Lower lobe of right lung (tissue), 2 donors: Measurements from ENCODE around the gene PDZD4. TPM values are rescaled to one million over a fixed set of nuclear protein-coding genes. Genes with fewer than 3 reads are reported as not detected.

Source experiments
- ATAC-seq, 2 donors: fragments of 200-7000 bp; cut with Tn5 transposase; one replicate each; pipeline ENCODE4 v1.9.1; 2020 to 2022; ENCODE audit warnings: mild to moderate bottlenecking in 2 of 2, moderate library complexity in 2 of 2
- DNase-seq: peaks from one replicate; pipeline ENCODE4 v3.0.0-alpha.2; 2020
- H3K27ac ChIP-seq: fragments of 200-600 bp; one replicate; pipeline ENCODE4 v1.8.0; 2022
- H3K27me3 ChIP-seq: fragments of 200-600 bp; one replicate; pipeline ENCODE4 v1.8.0; 2022; ENCODE audit warnings: low read depth
- H3K36me3 ChIP-seq: fragments of 200-600 bp; one replicate; pipeline ENCODE4 v1.8.0; 2022; ENCODE audit warnings: mild to moderate bottlenecking
- H3K4me1 ChIP-seq: fragments of 200-600 bp; one replicate; pipeline ENCODE4 v1.8.0; 2022
- H3K4me3 ChIP-seq: fragments of 200-600 bp; one replicate; pipeline ENCODE4 v1.8.0; 2022; ENCODE audit warnings: mild to moderate bottlenecking
- H3K9me3 ChIP-seq: fragments of 200-600 bp; one replicate; pipeline ENCODE4 v1.8.0; 2022
- intact Hi-C: fragments of 100-400 bp; cut with DNase I; formaldehyde crosslinking; loops from one replicate; pipeline ENCODE4 v1.11.0; 2022
- total RNA-seq: library from RNA; stranded (reverse); fragmentation: NEBNext Ultra II Directional; extraction: Animal tissue kit (Norgen Biotek cat#: 25700); gene quantifications from one replicate; pipeline ENCODE4 v1.2.1, GENCODE V29; 2021
- TF ChIP-seq, protein P1 (sequence below): fragments of 200-600 bp; IDR thresholded peaks from one replicate; pipeline ENCODE4 v1.8.0; 2022; ENCODE audit warnings: antibody characterized with exemption, mild to moderate bottlenecking
- donor health status: DM: no; HTN: yes; CAD: no; lungs with severe emphysema.

Gene PDZD4
- total RNA-seq, 1 donor from 2014 or later: 8.5 TPM

DNA sequence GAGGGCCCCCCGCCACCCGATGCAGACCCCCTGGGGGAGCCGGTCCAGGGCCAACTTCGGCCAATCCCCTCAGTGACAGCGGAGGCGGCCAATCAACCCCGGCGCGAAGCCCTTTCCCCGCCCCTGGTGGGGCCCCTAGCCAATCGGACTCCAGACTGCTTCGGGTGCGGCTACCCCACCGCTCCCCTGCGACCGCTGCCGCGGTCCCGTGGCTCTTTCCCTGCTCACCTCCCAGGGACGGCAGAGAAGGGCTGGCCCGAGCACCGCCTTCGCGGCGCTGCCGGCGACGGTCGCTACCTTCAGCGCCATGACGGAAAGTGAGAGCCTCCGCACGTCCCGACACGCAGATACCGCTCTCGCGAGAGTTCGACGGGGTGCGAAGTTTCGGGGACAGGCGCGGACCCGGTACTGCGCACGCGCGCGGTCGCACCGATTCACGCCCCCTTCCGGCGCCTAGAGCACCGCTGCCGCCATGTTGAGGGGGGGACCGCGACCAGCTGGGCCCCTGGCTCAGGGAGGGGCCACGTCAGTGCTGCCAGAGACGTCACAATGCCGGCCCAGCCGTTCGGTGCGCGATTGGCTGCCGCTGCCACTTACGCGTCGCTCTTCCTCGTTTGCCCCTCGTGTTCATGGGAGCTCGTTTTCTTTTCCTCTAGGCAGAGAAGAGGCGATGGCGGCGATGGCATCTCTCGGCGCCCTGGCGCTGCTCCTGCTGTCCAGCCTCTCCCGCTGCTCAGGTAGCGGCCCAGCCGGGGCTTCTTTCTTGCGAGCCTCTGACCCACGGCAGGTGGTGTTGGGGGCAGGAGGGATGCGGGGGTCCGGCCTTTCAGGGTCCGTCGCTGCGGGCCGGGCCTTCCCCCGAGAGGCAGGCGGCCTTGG is 36.1 kb downstream of the PDZD4 start, which contains the start of the genes IDH3G and SSR4:
Gene IDH3G, minus strand, starts transcription at position 358 of the 879 bp plus-strand sequence. Its CDS starts 49 bp downstream, at position 309.
Gene SSR4, plus strand, starts transcription at position 651 of the 879 bp plus-strand sequence. Its CDS starts 20 bp downstream, at position 671.
- Histone ChIP-seq H3K4me1 (peaks cover 15% of the 10 kb centered on the region), H3K36me3 (peaks cover 26% of the 10 kb centered on the region), H3K27me3 (no peaks in the 10 kb centered on the region), H3K4me3 (peak within 1 kb of the TSS; percentile 75), H3K9me3 (no peaks in the 10 kb centered on the region), H3K27ac (peak within 1 kb of the TSS; percentile 94)
- intact Hi-C loops: no loop called here
- TF ChIP-seq, protein P1, sequence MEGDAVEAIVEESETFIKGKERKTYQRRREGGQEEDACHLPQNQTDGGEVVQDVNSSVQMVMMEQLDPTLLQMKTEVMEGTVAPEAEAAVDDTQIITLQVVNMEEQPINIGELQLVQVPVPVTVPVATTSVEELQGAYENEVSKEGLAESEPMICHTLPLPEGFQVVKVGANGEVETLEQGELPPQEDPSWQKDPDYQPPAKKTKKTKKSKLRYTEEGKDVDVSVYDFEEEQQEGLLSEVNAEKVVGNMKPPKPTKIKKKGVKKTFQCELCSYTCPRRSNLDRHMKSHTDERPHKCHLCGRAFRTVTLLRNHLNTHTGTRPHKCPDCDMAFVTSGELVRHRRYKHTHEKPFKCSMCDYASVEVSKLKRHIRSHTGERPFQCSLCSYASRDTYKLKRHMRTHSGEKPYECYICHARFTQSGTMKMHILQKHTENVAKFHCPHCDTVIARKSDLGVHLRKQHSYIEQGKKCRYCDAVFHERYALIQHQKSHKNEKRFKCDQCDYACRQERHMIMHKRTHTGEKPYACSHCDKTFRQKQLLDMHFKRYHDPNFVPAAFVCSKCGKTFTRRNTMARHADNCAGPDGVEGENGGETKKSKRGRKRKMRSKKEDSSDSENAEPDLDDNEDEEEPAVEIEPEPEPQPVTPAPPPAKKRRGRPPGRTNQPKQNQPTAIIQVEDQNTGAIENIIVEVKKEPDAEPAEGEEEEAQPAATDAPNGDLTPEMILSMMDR: no peak
- ATAC-seq (peak; percentile 97 to 98), DNase-seq (peak; percentile 94)

DNA sequence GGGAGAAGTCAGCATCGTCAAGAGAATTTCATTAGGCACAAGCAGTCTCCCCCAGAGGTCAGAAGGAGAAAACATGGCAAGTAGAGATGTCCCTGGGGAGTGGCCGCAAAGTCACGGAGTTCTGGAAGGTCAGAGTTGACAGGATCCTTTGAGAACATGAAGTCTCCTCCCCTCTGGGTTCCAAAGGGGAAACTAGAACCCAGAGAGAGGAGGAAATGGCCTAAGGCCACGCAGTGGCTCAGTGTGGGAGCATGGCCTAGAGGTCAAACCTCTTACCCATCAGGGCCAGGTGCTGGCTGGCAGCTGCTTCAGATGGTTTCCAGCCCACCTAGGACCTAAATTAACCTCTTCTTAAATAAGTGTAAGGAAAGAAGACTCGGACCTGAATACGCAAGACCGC is 37.1 kb downstream of the PDZD4 start:
- peak overlapping the region; percentile 94 for H3K27ac ChIP-seq
- intact Hi-C loops: no loop called here
- peak; percentile 8 to 11 for ATAC-seq

DNA sequence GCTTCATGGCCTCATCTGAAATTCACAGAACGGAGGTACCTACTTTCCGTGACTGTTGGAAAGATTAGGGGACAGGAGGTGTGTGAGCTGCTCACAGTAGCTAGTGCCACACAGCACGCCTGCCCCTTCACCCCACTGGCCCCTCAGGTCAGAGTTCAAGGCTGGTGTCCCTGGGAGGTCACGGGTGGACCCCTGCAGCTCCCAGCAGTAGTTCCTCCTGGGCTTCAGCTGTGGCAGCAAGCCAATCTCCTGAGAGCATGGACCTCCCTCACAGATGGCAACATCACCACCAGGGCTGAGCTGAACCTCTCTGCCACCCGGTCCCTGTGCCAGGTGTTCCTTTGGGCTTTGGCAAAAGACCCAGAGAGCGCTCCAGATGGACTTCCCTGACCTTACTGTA is 38.0 kb downstream of the PDZD4 start:
- intact Hi-C loops: no loop called here
- ATAC-seq (no peak), DNase-seq (no peak)
- no peaks in the 10 kb centered on the region for H3K9me3 ChIP-seq
- peaks cover 30% of the 10 kb centered on the region for H3K36me3 ChIP-seq
- TF ChIP-seq, protein P1: no peak
- H3K27me3 ChIP-seq: no peaks in the 10 kb centered on the region
- peaks cover 15% of the 10 kb centered on the region for H3K4me1 ChIP-seq
- no peak overlapping the region for H3K27ac ChIP-seq
- H3K4me3 ChIP-seq: no peak overlapping the region

More for the DNA sequence above, 37.1 kb downstream of the PDZD4 start:
- TF ChIP-seq, protein P1: no peak
- Histone ChIP-seq H3K9me3 (no peaks in the 10 kb centered on the region), H3K27me3 (no peaks in the 10 kb centered on the region), H3K36me3 (peaks cover 30% of the 10 kb centered on the region), H3K4me3 (peak overlapping the region; percentile 75), H3K4me1 (peaks cover 15% of the 10 kb centered on the region)
- no peak for DNase-seq

DNA sequence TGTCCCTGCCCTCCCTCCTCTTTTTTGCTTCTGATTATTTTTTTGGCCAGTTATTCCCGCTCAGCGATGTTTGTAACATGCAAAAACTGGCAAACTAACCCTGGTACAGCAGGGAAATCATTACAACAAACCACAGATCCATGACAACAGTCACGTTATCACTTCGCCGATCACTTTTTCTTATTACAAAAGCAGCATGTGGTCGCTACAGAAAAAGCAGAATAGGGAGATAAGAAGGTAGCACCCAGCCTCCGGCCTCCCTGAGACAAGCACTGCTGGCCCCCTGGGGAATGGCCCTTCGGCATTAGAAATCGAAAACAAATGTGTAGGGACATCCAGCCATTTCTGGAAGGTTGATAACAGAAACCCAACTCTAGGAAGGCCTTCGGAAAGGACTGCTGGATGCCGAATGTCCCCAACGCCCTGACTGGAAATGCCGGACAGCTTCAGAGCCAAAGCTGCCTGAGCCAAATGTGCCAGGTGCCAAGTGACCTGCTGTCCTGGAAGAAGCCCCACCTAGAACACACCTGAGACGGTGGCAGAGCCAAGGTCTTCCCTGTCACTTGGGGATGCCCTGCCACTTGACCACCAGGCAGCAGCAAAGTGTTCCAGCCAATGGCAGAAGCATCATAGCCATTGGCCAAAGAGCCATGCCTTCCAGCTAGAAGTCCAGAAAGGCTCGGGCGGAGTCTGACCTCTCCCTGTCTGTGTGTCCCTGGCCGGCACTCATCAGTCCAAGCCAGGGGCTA is 39.1 kb downstream of the PDZD4 start:
- Histone ChIP-seq H3K27ac (no peak overlapping the region), H3K36me3 (peaks cover 33% of the 10 kb centered on the region), H3K27me3 (no peaks in the 10 kb centered on the region), H3K9me3 (no peaks in the 10 kb centered on the region), H3K4me1 (peaks cover 15% of the 10 kb centered on the region), H3K4me3 (no peak overlapping the region)
- ATAC-seq (no peak), DNase-seq (no peak)
- TF ChIP-seq, protein P1: no peak
- intact Hi-C loops: no loop called here

DNA sequence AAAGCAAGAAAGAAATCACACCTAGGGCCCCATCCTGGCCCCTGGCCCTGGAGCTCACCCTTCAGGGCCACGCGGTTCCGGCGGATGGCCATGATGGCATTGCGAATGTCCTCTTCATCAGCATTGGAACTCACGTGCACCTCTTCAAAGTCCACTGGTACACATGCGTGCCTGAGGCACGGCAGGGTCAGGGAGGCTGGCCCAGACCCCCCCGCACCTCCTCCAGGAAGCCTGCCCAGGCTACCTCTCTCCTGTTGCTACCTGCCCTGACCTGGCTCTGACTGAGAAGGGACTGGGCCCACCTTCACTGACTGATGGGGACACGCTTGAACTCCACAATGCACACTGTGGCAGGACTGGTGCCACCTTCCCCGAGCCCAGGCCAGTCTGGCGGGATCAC is 40.7 kb downstream of the PDZD4 start:
- peaks cover 7% of the 10 kb centered on the region for H3K4me1 ChIP-seq
- H3K4me3 ChIP-seq: no peak overlapping the region
- TF ChIP-seq, protein P1: no peak
- H3K36me3 ChIP-seq: peaks cover 46% of the 10 kb centered on the region
- intact Hi-C loops: no loop called here
- ATAC-seq (no peak), DNase-seq (no peak)
- no peaks in the 10 kb centered on the region for H3K27me3 ChIP-seq
- no peak overlapping the region for H3K27ac ChIP-seq
- no peaks in the 10 kb centered on the region for H3K9me3 ChIP-seq
